Stimulated activated CD8-positive, alpha-beta memory T cell treated with anti-CD3 and anti-CD28 coated beads, Interleukin-4, amount 100 ng/mL, for 48 hours (primary cell): Measurements from ENCODE around the gene DIO3.

Experiments used
- DNase-seq: peaks from one replicate; pipeline ENCODE4 v3.0.0-alpha.2; 2020

The DIO3 gene

DNA sequence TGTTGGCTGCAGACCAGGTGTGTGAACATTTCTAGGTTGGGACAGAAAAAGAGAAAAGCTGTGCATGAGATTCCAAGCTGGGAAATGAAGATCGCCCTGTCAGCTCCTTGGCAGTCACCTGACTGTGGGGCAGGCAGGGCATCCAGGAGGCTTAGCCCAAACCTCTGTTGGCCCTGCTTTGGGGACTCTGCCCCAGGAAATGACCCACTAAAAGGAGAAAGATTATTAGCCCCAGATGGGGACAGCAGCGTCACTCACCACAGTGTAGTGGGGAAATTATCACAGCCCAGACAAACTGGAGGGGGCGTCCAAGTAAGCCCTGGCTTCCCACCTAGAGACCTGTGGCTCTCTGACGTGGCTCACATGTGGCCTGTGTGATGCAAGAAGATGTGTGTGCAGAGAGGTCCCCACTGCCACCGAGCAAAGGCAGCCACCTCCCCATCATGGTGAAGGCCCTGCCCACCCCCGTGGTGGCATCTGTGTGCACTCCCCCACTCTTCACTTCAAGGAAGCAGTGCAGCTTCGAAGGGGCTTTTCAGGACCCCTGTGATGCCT is 39.1 kb downstream of the DIO3 start:
- DNase-seq: peak; percentile 9

DNA sequence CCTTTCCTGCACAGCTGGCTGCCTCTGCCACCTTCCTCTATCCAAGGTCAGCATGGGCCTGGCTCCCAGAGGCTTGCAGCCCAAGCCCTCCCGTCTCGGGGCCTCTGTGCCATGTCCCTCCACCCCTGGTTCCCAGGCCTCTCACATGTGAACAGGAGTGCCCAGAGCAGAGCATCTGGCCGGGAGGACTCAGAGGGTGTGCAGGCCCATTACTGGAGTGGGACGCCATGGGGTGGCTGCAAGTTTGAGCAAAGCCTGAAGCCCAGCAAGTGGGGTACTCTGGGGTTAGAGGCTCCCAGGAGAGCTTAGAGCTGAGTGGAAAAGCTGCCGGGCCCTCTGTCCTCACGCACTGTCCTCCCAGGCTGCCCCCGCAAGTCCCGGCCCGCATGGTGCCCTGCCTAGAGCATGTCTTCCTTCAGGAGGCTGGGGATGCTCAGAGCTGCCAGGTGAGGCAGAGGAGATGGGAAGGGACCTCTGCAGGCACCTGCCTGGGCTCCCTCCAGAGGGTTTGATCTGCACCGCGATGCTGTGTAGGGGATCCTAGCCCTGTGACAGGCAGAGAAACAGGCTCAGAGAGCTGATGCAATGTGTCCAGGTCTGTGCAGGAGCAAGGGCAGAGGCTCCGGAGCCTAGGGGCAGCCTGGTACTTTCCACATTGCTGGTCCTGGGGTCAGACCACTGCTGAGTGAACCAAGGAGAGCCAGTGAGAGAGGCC is 39.8 kb downstream of the DIO3 start:
- DNase-seq: peak; percentile 18

- peak; percentile 11 for DNase-seq
Observed at GRCh38 chr14:101601606-101602465, 40.5 kb downstream of the DIO3 start.

- DNase-seq: no peak
Observed at GRCh38 chr14:101602466-101602840, 41.2 kb downstream of the DIO3 start.

- DNase-seq: no peak
Observed at GRCh38 chr14:101603096-101603495, 41.8 kb downstream of the DIO3 start.

GRCh38 chr14:101604228-101604934 is 43.1 kb downstream of the DIO3 start:
- DNase-seq: peak; percentile 19

DNA sequence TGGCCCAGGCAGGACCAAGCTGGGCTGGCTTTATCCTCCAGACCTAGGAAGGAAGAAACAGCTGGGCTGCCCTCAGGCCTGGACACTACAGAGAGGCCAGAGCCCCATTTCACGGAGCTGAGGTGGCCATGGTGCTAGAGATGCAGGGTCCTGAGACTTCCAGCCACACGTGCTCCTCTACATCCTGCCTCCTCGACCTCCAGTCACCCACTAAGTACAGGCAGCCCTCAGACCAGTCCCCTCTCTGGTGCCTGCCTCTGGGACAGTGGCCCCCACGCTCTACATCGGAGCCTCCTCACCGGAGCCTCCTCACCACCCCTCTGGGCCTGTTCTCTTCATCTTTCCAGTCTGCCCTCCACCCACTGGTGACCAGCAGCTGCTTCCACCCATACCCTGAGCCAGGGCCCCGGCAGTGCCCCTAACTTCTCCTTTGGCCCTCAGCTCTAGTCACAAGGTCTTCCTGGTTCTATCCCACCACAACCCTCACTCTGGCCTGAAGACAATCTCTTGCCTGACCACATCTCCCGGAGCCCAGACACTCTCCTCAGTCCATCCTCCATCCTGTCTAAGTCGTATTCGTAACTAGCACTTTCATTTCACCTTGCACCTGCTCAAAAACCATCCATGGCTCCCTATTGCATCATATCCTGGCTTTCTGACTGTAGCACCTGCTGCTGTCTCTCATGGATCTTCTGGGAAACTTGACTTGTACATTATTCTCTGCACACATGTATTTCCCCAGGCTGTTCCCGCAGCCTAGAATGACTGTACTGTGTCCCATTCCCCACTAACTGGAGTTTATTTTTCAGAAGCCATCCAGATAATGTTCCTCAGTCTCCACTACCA is 43.9 kb downstream of the DIO3 start:
- DNase-seq: peak; percentile 13

GRCh38 chr14:101605836-101606235 is 44.5 kb downstream of the DIO3 start:
- DNase-seq: no peak
